Adipose tissue (tissue), 3 donors: Measurements from ENCODE around the gene TSEN34. TPM values are rescaled to one million over a fixed set of nuclear protein-coding genes. Genes with fewer than 3 reads are reported as not detected.
A peak's percentile ranks its signal among the peaks of the same experiment; 100 is the strongest.
"Not testable (repeated sequence)": the region's sequence is repeated elsewhere in the genome, so short reads cannot be mapped to it uniquely, and the experiment has no call there.

Source experiments
- H3K27ac ChIP-seq: one replicate; pipeline ENCODE4 v1.5.1; 2013; ENCODE audit warnings: low read depth, low read length
- WGBS, 3 donors: extraction: QIAGEN DNeasy Blood & Tissue Kit; methylation state at CpG; one replicate each; pipeline ENCODE4 v1.1.7; 2013; 5-methylcytosine and 5-hydroxymethylcytosine counted together
- polyA plus RNA-seq, 3 donors: library from polyadenylated mRNA; stranded (reverse); fragments of 200-250 nt; gene quantifications; one replicate each; pipeline ENCODE4 v1.2.3, GENCODE V29; 2013
- donor health status: healthy with polysubstance abuse.
- donor health status: Bipolar disorder and iron deficiency.
- donor health status: healthy.

TSEN34 gene
- polyA plus RNA-seq, 3 donors: 32.8 to 45.0 (median 39.6) TPM

GRCh38 chr19:54203151-54203611 lies 12.1 kb downstream of the TSEN34 start:
- 20 to 70% (median 67%) methylated on average over 9 of the region's 9 CpGs for WGBS, 3 donors
- no peak overlapping the region for H3K27ac ChIP-seq

GRCh38 chr19:54204767-54205468 lies 13.8 kb downstream of the TSEN34 start:
- WGBS, 3 donors: 75 to 84% (median 77%) methylated on average over 4 of the region's 4 CpGs
- H3K27ac ChIP-seq: no peak overlapping the region

- WGBS, 3 donors: 86 to 88% (median 87%) methylated on average over 26 to 27 of the region's 27 CpGs
- peak overlapping the region; percentile 66 for H3K27ac ChIP-seq
These were observed 15.1 kb downstream of the TSEN34 start for GRCh38 chr19:54206030-54206830.

GRCh38 chr19:54206831-54207177 lies 15.7 kb downstream of the TSEN34 start:
- H3K27ac ChIP-seq: peak overlapping the region; percentile 66
- WGBS, 3 donors: 78 to 81% (median 79%) methylated on average over 13 of the region's 13 CpGs

GRCh38 chr19:54207193-54207592 lies 16.1 kb downstream of the TSEN34 start:
- 56 to 78% (median 72%) methylated on average over 16 to 23 of the region's 23 CpGs for WGBS, 3 donors
- peak overlapping the region; percentile 66 for H3K27ac ChIP-seq

GRCh38 chr19:54207676-54207982 lies 16.5 kb downstream of the TSEN34 start:
- 45 to 76% (median 48%) methylated on average over 5 of the region's 5 CpGs for WGBS, 3 donors
- peak overlapping the region; percentile 66 for H3K27ac ChIP-seq

- WGBS, 3 donors: 38 to 54% (median 53%) methylated on average over 17 to 18 of the region's 18 CpGs
- peak overlapping the region; percentile 90 for H3K27ac ChIP-seq
These were observed 17.1 kb downstream of the TSEN34 start for GRCh38 chr19:54207983-54208783.

GRCh38 chr19:54208784-54209057 lies 17.6 kb downstream of the TSEN34 start:
- peak overlapping the region; percentile 90 for H3K27ac ChIP-seq
- 66 to 82% (median 79%) methylated on average over 8 of the region's 8 CpGs for WGBS, 3 donors

- peak overlapping the region; percentile 90 for H3K27ac ChIP-seq
- 48 to 62% (median 59%) methylated on average over 24 of the region's 24 CpGs for WGBS, 3 donors
These were observed 18.1 kb downstream of the TSEN34 start for GRCh38 chr19:54209058-54209810.

GRCh38 chr19:54209811-54210494 lies 18.8 kb downstream of the TSEN34 start:
- 13 to 27% (median 25%) methylated on average over 10 of the region's 10 CpGs for WGBS, 3 donors
- H3K27ac ChIP-seq: peak overlapping the region; percentile 90

- WGBS, 3 donors: 84 to 89% (median 85%) methylated on average over 12 of the region's 12 CpGs
- H3K27ac ChIP-seq: no peak overlapping the region
These were observed 20.1 kb downstream of the TSEN34 start for GRCh38 chr19:54211235-54211634.

GRCh38 chr19:54214217-54214616 lies 23.1 kb downstream of the TSEN34 start:
- not testable (repeated sequence) for H3K27ac ChIP-seq
- WGBS, 3 donors: 53 to 64% (median 60%) methylated on average over 2 to 4 of the region's 5 CpGs

GRCh38 chr19:54214734-54215133 lies 23.6 kb downstream of the TSEN34 start:
- 94 to 98% (median 94%) methylated on average over 12 to 14 of the region's 19 CpGs for WGBS, 3 donors
- not testable (repeated sequence) for H3K27ac ChIP-seq

GRCh38 chr19:54216869-54217268 lies 25.8 kb downstream of the TSEN34 start:
- WGBS, 3 donors: 80 to 87% (median 87%) methylated on average over 9 of the region's 9 CpGs
- H3K27ac ChIP-seq: no peak overlapping the region

- H3K27ac ChIP-seq: not testable (repeated sequence)
- 53 to 72% (median 60%) methylated on average over 12 to 16 of the region's 20 CpGs for WGBS, 3 donors
These were observed 26.6 kb downstream of the TSEN34 start for GRCh38 chr19:54217517-54218247.

GRCh38 chr19:54218259-54218658 lies 27.2 kb downstream of the TSEN34 start:
- no peak overlapping the region for H3K27ac ChIP-seq
- 71 to 82% (median 75%) methylated on average over 5 to 8 of the region's 8 CpGs for whole genome bisulfite sequencing, 3 donors

- 85 to 92% (median 91%) methylated on average over 26 to 27 of the region's 27 CpGs for WGBS, 3 donors
- H3K27ac ChIP-seq: no peak overlapping the region
These were observed 28.0 kb downstream of the TSEN34 start for GRCh38 chr19:54218960-54219661.
